Cerebellar cortex (tissue), 1 donor: ENCODE data around the gene SHANK3.
"Not testable (repeated sequence)": the region's sequence is repeated elsewhere in the genome, so short reads cannot be mapped to it uniquely, and the experiment has no call there.

Experiments
- DNase-seq: peaks from one replicate; pipeline ENCODE4 v3.0.0-alpha.2; 2015; ENCODE audit warnings: low spot score

Gene SHANK3

DNA sequence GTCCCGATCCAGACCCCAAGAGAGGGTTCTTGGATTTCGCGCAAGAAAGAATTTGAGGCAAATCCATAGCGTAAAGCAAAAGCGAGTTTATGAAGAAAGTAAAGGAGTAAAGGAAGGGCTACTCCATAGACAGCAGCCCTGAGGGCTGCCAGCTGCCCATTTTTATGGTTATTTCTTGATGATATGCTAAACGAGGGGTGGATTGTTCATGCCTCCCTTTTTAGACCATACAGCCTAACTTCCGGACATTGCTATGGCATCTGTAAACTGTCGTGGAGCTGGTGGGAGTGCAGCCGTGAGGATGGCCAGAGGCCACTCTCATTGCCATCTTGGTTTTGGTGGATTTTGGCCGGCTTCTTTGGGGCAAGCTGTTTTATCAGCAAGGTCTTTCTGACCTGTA lies 19.4 kb upstream of the SHANK3 start:
- DNase-seq: no peak

DNA sequence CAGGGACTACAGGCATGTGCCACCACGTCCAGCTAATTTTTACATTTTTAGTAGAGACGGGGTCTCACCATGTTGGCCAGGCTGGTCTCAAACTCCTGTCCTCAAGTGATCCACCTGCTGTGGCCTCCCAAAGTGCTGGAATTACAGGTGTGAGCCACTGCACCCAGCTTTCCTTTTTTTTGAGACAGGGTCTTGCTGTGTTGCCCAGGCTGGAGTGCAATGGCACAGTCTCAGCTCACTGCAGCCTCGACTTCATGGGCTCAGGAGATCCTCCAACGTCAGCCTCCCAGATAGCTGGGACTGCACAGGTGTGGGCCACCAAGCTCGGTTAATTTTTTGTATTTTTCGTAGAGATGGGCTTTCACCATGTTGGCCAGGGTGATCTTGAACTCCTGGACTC lies 18.0 kb upstream of the SHANK3 start:
- not testable (repeated sequence) for DNase-seq

DNA sequence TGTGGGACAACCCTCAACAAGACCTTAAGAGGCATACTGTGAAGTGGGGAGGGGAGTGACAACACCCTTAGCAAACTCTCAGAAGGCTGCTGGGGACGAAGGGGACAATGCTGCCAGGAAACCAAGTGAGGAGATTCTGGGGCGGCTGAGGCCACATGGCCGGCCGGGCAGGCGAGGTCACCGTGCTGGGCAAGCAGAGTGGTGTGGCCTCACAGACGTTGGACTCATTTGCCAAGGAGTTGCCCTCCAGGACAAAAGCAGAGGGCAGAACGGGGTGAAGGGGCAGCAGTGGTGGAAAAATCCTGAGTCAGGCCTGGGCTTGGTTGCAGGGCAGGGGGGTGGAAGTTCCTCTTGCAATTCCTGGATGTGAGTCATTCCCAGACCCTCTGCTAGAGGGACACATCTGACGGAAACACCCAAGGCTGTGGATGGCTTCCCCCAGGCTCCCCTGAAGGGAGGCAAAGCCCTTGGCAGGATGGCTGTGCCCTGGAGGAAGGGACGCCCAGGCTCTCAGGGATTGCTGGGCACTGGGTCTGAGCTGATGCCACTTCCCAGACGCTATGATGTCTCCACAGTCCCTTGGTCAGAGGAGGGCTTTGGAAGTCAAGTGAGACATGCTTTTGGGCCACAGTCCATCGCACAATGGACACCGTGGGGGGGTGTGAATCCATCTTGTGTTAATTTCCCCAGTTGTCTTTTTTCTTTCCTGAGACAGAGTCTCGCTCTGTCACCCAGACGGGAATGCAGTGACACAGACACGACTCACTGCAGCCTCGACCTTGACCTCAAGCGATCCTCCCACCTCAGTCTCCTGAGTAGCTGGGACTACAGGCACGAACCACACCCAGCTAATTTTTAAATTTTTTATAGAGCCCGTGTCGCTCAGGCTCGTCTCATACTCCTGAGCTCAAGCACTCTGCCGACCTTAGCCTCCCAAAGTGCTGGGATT lies 16.2 kb upstream of the SHANK3 start:
- DNase-seq: no peak

DNA sequence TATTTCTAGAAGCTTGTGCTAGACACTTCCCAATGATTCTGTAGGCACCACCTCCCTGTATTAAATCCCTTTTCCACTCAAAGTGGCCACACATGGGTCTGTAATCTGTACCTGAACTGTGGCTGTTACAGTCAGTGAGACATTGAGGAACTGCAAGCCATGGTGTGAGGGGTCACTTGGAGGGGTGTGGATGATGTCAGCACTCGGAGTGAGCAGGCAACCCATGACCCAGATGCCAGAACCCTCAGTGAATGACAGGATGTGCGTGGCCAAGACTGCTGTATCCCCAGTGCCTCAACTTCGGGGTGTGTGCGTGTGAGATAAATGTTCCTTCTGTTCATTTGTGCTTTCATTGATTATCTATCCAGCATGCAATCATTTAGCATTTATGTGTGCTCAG lies 14.7 kb upstream of the SHANK3 start:
- DNase-seq: no peak

DNA sequence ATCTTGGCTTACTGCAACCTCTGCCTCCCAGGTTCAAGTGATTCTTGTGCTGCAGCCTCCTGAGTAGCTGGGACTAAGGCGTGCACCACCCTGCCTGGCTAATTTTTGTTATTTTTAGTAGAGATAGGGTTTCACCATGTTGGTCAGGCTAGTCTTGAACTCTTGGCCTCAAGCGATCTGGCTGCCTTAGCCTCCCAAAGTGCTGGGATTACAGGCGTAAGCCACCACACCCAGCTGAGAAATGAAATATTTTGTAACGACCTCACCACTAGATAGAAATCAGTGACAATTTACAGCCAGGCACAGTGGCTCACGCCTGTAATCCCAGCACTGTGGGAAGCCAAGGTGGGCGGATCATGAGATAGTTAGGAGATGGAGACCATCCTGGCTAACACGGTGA lies 12.9 kb upstream of the SHANK3 start:
- DNase-seq: not testable (repeated sequence)

DNA sequence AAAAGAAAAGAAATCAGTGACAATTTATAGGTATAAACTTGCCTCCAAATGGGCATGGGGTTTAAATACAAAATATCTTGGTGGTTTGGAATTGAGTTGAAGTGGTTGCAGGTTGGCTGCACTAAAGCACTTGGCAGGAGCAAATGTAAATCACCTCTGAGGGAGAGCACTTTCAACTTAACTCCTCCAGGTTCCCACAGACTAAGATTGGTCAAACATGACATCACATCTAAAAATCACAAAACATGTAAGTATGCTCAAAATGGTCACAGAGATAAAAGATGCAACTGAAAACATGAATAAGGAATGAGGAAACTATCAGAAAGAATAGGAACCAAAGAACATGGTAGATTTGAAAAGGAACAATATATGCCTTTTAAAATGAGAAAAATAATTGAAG lies 12.3 kb upstream of the SHANK3 start:
- DNase-seq: no peak

DNA sequence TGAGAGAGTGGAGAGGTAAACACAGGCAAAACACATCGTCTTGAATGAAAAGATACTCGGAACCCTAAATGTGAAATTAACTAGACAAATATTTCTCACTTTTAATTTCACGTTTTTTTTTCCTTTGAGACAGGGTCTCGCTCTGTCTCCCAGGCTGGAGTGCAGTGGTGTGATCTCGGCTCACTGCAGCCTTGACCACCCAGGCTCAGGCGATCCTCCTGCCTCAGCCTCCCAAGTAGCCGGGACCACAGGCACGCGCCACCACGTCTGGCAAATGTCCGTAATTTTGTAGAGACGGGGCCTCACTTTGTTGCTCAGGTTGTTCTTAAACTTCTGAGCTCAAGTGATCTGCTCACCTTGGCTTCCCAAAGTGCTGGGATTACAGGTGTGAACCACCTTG lies 7.4 kb upstream of the SHANK3 start:
- no peak for DNase-seq

DNA sequence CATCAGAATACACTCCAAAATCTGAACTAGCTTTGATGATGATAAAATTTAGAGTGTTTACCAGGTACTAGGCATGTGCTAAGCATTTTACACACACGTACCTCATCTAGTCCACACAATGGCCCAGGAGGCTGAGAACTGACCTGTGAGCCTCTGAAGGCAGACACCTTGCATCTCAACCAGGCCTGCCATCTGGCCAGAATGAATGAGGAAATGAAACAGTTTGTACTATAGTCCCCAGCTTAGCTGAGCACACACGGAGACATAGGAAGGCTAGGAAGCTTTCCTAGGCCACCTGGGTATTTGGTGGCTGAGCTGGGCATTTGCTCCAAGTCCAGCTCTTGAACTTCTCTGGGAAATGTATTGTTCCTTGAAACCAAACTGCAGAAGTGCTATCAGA lies 6.9 kb upstream of the SHANK3 start:
- DNase-seq: peak; percentile 69

DNA sequence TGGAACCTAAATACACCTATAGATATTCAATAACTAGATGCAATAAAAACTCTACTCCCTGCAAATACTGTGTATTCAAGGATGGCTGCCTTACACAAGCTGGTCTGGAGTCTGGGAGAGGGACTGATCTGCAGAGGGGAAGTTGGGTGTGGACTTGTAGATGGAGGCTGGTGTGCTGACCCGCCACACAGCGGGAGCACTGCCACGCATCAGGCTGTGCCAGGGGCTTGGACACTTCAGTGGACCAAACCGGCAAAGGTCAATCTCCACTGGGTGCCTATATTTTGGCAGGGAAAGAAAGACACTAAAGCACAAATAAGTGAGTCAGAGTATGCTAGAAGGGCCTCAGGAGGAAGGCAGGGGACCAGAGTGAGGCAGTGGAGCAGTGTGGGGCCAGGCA lies 2.1 kb upstream of the SHANK3 start:
- DNase-seq: no peak

DNA sequence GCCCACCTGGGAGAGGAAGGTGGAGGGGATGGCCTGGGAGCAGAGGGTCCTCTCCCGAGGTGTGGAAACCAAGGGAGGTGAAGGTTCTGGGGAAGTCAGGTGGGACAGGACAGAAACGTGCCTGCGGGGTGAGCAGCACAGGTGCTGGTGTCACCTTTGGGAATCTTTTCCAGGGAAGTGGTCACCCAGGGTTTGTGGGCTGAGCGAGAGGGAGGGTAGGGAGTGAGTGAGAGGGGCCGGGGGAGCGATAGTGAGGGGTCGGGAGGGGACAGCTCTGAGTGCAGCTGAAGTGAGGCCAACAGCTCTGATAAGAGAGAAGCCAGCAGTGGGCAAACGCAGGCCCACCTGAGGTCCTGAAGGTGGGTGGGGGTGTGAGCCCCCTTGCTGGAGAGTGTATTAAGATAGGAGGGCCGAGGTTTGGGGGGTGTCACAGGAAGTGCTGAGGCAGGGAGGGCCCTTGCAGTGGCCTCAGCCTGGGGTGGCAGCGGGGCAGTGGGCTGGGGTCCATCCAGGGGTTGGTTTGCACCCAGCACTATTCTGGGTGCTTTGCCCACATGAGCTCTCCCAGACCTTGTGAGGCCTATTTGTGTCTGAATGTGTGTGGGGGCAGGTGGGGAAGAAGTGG lies 1.6 kb upstream of the SHANK3 start:
- no peak for DNase-seq

DNA sequence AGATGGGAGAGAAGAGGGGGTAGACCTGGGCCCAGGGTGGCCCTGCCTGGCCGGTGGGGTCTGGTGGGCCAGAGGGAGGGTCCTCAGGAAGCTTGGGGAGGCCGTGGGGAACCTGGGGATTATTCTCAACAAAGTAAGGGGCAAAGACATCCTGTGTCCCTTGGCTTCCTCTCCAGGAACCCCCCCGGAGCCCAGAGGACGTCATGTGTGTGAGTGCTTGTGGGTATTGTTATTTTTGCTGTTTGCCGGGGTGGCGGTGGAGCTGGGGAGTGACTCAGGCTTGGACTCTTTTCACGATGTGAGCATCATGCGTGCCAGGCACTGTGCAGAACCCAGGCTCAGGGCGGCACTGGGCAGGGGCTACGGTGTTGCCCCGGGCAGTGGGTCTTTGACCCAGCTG lies 982 bp upstream of the SHANK3 start:
- no peak for DNase-seq

DNA sequence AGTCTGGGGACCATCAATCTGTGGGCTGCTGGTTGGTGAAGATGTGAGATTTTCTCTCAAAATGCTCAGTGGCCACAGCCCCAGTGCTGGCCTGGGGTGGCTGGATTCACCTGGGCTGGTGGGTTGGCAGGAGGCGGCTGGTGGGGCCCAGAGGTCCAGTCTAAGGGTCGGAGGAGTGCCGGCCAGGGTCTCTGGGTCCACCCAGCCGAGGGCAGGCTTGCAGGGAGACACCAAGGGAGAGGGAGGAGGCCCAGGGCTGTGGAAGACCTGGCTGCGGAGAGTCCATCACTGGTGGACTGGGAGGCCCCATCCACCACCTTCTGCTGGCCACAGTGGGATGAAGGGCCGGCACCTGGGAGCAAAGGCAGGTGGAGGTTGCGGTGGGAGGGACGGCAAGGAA lies 582 bp upstream of the SHANK3 start:
- no peak for DNase-seq

DNA sequence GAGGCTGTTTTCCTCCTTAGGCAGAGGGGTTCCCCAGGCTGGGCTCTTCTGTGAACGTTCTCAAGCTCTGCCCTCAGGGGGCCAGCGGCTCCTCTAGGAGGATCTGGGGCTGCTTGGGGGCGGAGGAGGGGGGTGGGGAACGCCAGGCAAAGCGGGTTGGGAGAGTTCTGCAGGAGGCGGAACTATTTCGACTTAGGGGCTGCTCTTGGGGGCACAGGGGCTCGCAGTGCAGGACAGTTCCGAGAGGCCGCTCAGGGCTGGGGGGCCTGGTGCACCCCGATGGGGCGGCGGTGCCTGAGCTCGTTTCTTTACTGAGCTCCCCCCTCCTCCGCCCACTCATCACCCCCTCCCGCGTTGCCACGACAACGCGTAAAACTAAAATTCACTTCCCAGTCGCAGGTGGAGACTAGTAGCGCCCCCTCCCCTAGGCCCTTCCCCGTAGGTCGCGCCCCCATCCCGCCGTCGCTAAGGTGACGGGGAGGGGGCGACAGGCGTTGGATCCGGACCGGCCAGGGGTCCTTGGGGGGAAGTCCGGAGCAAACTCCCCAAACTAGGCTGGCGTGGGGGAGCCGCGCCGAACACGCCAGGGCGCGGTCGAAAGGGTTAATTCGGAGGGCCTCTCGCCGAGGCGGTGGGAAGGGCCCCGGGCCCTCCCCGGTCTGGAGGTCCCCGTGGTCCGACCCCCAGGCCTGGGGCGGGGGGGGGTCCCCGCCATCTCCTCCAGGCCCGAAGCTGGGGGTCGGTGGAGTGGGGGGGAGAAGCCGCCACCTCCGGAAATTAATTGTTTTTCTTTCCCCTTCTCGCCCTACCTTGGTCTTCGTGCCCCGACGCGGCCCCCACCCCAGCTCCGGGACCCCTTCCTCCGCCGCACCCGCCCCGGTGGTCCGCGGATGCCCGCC lies 857 bp downstream of the SHANK3 start:
- no peak for DNase-seq

DNA sequence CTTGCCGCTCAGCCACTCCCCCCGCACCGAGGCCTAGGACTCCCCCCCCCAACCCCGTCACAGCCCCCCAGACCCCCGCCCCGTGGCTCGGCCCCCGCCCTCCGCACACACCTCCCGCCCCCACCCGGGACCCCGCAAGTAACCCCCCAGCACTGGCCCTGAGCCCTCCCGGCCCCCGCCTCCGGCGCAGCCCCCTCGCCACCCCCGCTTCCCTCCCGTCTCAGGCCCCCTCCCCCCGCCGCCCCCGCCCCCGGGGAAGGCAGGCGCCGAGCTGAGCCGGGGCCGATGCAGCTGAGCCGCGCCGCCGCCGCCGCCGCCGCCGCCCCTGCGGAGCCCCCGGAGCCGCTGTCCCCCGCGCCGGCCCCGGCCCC lies 1.5 kb downstream of the SHANK3 start:
- no peak for DNase-seq

DNA sequence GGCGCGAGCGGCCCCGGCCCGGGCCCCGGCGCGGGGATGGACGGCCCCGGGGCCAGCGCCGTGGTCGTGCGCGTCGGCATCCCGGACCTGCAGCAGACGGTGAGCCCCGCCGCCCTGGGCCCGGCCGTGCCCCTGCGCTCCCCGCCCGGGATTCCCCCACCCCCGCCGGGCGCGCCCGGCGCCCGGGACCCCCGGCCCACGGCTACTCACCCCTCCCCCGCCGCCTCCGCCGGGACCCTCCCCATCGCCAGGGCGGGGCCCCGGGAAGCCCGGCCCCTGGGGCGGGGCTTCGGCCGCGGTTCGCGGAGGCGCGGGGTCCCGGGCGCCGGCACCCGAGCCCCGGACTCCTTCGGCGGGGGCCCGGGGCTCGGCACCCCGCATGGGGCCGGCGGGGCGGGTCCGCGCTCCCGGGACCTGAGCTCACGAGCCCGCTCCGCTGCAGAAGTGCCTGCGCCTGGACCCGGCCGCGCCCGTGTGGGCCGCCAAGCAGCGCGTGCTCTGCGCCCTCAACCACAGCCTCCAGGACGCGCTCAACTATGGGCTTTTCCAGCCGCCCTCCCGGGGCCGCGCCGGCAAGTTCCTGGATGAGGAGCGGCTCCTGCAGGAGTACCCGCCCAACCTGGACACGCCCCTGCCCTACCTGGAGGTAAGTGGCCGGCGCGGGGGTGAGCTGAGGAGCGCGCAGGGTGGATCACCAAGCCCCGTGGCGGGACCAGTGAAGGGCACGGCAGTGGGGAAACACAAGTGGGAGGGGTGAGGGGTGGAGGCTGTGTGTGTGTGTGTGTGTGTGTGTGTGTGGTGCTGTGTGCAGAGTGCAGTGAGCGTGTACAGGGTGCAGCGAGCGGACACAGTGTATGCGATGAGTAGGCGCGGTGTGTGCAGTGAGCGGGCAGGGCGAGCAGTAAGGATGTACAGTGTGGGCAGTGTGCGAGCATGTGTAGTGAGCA lies 2.3 kb downstream of the SHANK3 start:
- DNase-seq: no peak

DNA sequence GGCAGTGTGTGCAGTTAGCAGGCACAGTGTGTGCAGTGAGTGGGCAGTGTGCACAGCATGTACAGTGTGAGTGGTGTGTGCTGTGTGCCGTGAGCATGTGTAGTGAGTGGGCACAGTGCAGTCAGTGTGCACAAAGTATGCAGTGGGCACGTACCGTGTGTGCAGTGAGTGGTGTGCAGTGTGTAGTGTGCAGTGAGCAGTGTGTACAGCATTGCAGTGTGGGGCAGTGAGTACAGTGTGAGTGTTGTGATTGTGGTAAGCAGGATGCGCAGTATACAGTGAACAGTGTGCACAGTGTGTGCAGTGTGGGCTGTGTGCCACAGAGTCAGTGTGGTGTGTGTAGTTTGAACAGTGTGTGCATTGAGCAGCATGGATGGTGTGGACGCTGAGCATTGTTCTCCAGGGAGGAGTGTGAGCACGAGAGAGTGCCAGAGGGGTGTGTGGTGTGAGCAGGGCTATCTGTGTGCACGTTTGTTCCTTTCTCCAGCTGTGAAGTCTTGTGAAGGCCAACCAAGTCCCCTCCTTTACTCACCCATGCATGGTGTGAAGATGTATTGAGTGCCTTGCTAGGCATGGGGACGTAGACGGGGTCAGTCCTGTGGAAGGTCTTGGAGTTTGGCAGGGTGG lies 3.0 kb downstream of the SHANK3 start:
- no peak for DNase-seq

DNA sequence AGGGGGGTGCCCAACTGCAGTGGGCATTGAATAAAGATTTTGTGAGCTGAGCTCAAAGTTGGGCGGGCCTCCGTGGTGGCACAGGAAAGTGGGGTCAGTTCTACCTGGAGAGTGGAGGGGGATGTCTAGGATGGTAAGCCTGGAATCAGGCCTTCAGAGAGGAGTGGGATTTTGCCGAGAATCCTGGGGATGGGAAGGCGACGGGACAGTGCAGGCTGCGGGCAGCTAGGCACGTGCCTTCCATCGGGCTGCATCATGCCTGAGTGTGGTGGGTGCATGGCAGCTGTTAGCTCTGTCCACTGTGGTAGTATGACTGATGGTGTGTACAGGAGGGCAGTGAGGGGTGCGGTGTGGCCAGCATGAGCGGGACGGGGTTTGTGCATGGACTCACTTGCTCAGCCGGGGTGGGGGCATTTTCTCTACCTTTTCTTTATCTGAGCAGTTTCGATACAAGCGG lies 3.6 kb downstream of the SHANK3 start:
- DNase-seq: no peak

DNA sequence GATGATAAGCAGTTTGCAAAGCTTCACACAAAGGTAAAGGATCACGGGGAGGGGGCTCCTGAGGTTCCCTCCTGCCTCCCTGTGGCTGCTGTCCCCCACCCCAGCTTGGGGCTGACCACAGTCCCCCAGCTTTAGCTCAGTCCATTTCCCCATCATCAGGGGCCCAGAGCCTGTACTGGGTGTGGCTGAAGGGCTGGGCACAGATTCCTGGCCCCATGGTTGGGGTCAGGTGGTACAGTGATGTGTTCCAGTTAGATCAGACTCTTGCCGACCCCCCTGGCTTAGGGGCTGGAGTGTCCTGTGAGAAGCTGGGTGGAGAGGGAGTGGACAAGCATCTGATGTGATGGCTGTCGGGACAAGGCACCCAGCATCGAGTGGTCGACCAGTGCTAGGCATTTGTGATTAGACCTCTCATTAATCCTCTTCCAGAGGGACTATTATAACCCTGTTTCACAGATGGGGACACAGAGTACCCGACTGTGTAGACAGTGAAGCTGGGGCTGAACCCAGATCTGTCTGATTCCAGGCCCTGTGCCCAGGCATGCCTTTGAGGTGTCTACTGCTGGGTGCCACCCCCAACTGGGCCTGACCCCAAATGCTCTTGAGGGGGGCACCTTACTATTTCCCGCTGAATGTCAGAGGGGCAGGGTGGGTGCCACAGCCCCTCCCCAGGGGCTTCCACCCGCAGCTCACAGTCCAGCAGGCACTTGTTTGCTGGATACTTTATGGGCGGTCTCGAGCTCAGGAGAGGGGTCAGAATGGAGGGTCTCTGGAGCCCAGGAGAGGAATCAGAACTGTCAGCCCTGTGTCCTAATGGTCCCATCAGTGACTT lies 4.3 kb downstream of the SHANK3 start:
- no peak for DNase-seq

DNA sequence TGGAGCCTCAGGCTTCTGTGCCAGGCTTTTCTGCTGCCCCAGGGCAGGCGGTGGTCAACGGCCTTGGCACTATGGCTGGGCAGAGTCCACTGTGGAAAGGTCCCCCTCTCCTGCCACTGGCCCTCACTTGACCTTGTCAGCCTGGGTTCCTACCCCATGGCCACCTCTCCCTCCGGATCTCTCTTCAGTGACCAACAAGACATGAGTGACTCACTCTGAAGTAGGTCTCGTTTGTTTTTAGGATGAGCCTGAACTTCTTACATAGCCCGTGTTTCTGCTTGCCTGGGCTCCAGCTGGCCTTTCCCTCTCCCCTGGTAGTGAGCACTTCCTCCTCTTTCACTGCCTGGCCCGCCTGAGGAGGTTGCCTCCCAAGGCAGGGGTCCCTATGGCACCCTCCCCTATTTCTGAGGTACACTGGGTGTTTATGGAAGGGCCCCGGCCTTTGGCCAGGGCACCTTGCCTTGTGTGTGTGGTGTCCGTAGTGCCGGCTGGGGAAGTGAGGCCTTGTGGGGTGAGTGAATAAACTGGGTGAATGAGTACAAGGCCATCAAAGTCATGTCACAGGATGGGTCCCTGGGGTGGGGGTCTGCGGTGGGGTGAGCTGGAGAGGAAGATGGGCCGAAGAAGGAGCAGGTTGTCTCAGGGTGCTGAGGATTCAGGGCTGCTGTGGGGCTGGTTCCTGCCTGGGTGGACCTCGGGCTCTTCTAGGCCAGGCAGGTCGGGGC lies 5.0 kb downstream of the SHANK3 start:
- DNase-seq: no peak
